GM20431 (cell line): ENCODE results near the gene SYNGR3.

ENCODE experiments used
- in situ Hi-C: fragments of 300-500 bp; cut with MseI, MboI; formaldehyde crosslinking; loops from one replicate; pipeline ENCODE4 v1.15.0; 2020; ENCODE audit warnings: low sequenced_read_pairs; ENCODE audit not compliant: unreplicated experiment

The SYNGR3 gene

GRCh38 chr16:1990351-1991134, 773 bp downstream of the SYNGR3 start:
- in situ Hi-C loops = no loop called here

GRCh38 chr16:1991135-1991551, 1.4 kb downstream of the SYNGR3 start:
- in situ Hi-C loops = no loop called here

GRCh38 chr16:1991588-1991947, 1.8 kb downstream of the SYNGR3 start:
- in situ Hi-C loops = no loop called here

GRCh38 chr16:1991948-1992703, 2.4 kb downstream of the SYNGR3 start:
- in situ Hi-C loops = no loop called here

- in situ Hi-C loops = no loop called here
These were observed 3.0 kb downstream of the SYNGR3 start for GRCh38 chr16:1992704-1993317.

GRCh38 chr16:1993731-1994131, 4.0 kb downstream of the SYNGR3 start:
- in situ Hi-C loops = no loop called here

- in situ Hi-C loops = no loop called here
These were observed 8.0 kb downstream of the SYNGR3 start for GRCh38 chr16:1997494-1998359.

GRCh38 chr16:1998360-1998835, 8.6 kb downstream of the SYNGR3 start:
- in situ Hi-C loops = no loop called here

GRCh38 chr16:1998852-1999801, 9.4 kb downstream of the SYNGR3 start:
- in situ Hi-C loops = no loop called here

GRCh38 chr16:1999866-2000514, 10.2 kb downstream of the SYNGR3 start:
- in situ Hi-C loops = no loop called here

GRCh38 chr16:2001035-2001434, 11.3 kb downstream of the SYNGR3 start:
- in situ Hi-C loops = no loop called here

GRCh38 chr16:2001456-2002355, 11.9 kb downstream of the SYNGR3 start:
- in situ Hi-C loops = no loop called here

GRCh38 chr16:2002406-2003230, 12.8 kb downstream of the SYNGR3 start:
- in situ Hi-C loops = no loop called here

- in situ Hi-C loops = no loop called here
These were observed 13.6 kb downstream of the SYNGR3 start for GRCh38 chr16:2003231-2003826.

- in situ Hi-C loops = no loop called here
These were observed 14.3 kb downstream of the SYNGR3 start for GRCh38 chr16:2003827-2004641.
